Thyroid gland (tissue), 4 donors: Measurements from ENCODE around the gene ZNF791. TPM values are rescaled to one million over a fixed set of nuclear protein-coding genes. Genes with fewer than 3 reads are reported as not detected.

ENCODE experiments used
- DNase-seq, 2 donors: peaks; one replicate each; pipeline ENCODE4 v3.0.0-alpha.2; 2019
- H3K27ac ChIP-seq, 3 donors: fragments of 200-600 bp; sonication (generic); 1 replicate in 2 of 3; 2 replicates in 1 of 3; pipeline ENCODE4 v1.5.1; 2016 to 2019; ENCODE audit warnings: mild to moderate bottlenecking in 1 of 3, moderate library complexity in 1 of 3
- H3K27me3 ChIP-seq: fragments of 200-600 bp; sonication (generic); one replicate; pipeline ENCODE4 v1.5.1; 2019
- H3K36me3 ChIP-seq, 2 donors: fragments of 200-600 bp; sonication (generic); one replicate each; pipeline ENCODE4 v1.5.1; 2016 to 2019
- H3K4me1 ChIP-seq, 2 donors: fragments of 200-600 bp; sonication (generic); one replicate each; pipeline ENCODE4 v1.5.1; 2017 to 2019
- H3K4me3 ChIP-seq, 3 donors: fragments of 200-600 bp; sonication (generic); replicated peaks in 1 of 3; 1 replicate in 2 of 3; 2 replicates in 1 of 3; pipeline ENCODE4 v1.5.1; 2016; ENCODE audit warnings: mild to moderate bottlenecking in 1 of 3
- H3K9me3 ChIP-seq: fragments of 200-600 bp; sonication (generic); one replicate; pipeline ENCODE4 v1.5.1; 2017
- CTCF ChIP-seq, 6 experiments: fragments of 200-600 bp in 3 of 6; fragments of 450-650 bp in 3 of 6; sonication (generic) in 3 of 6; IDR thresholded peaks; one replicate each; pipeline ENCODE4 v1.5.1; 2016 to 2019; ENCODE audit warnings: antibody characterized with exemption in 6 of 6, mild to moderate bottlenecking in 2 of 6, inconsistent platforms in 1 of 6, moderate library complexity in 1 of 6
- POLR2A ChIP-seq, 2 donors: fragments of 450-650 bp; IDR thresholded peaks; one replicate each; pipeline ENCODE4 v1.6.1; 2017; ENCODE audit warnings: antibody characterized with exemption in 2 of 2, mild to moderate bottlenecking in 2 of 2, moderate library complexity in 1 of 2
- WGBS, 2 donors: methylation state at CpG; one replicate each; pipeline ENCODE4 v1.1.5; 2017; 5-methylcytosine and 5-hydroxymethylcytosine counted together
- intact Hi-C: fragments of 100-400 bp; cut with DNase I; formaldehyde crosslinking; loops from one replicate; pipeline ENCODE4 v1.15.1; 2023
- total RNA-seq, 4 donors: library from RNA; depleted of rRNA; stranded (reverse); fragments of >200 nt; gene quantifications; one replicate each; pipeline ENCODE4 v1.2.3, GENCODE V29; 2016

The ZNF791 gene
- total RNA-seq, 4 donors from 2014 or later, result 37.8 to 44.9 (median 39.5) TPM

GRCh38 chr19:12597594-12597993 lies 13.1 kb upstream of the ZNF791 start:
- H3K27me3 ChIP-seq, result no peaks in the 10 kb centered on the region
- DNase-seq, result no peak
- WGBS, 2 donors, result 88% methylated on average over 11 of the region's 11 CpGs
- H3K27ac ChIP-seq, result no peak overlapping the region
- no peaks in the 10 kb centered on the region for H3K36me3 ChIP-seq
- no peaks in the 10 kb centered on the region for H3K4me1 ChIP-seq
- no peaks in the 10 kb centered on the region for H3K9me3 ChIP-seq
- TF ChIP-seq POLR2A (IDR thresholded peaks at IDR 0.05) (no peak), CTCF (IDR thresholded peaks at IDR 0.05) (no peak)
- no peak overlapping the region for H3K4me3 ChIP-seq
- intact Hi-C loops, result no loop called here

GRCh38 chr19:12603714-12604113 lies 7.0 kb upstream of the ZNF791 start:
- TF ChIP-seq POLR2A (IDR thresholded peaks at IDR 0.05) (no peak), CTCF (IDR thresholded peaks at IDR 0.05) (no peak)
- intact Hi-C loops, result no loop called here
- DNase-seq, result no peak
- no peaks in the 10 kb centered on the region for H3K27me3 ChIP-seq
- H3K27ac ChIP-seq, result no peak overlapping the region
- H3K9me3 ChIP-seq, result no peaks in the 10 kb centered on the region
- WGBS, 2 donors, result 93 to 97% methylated on average over 1 of the region's 1 CpG
- H3K4me1 ChIP-seq, result no peaks in the 10 kb centered on the region
- H3K4me3 ChIP-seq, result no peak overlapping the region
- H3K36me3 ChIP-seq, result peaks cover 0 to 6% of the 10 kb centered on the region in 2 donors

GRCh38 chr19:12606796-12607195 lies 3.9 kb upstream of the ZNF791 start:
- WGBS, 2 donors, result 96% methylated on average over 1 of the region's 1 CpG
- H3K36me3 ChIP-seq, result peaks cover 0 to 6% of the 10 kb centered on the region in 2 donors

GRCh38 chr19:12607631-12608030 lies 3.1 kb upstream of the ZNF791 start:
- peaks cover 0 to 14% of the 10 kb centered on the region in 2 donors for H3K36me3 ChIP-seq
- H3K4me1 ChIP-seq, result peaks cover 0 to 17% of the 10 kb centered on the region in 2 donors
- no peaks in the 10 kb centered on the region for H3K27me3 ChIP-seq
- DNase-seq, result no peak
- H3K27ac ChIP-seq, result no peak overlapping the region
- no peak overlapping the region for H3K4me3 ChIP-seq
- no peaks in the 10 kb centered on the region for H3K9me3 ChIP-seq
- intact Hi-C loops, result no loop called here
- TF ChIP-seq POLR2A (IDR thresholded peaks at IDR 0.05) (no peak), CTCF (IDR thresholded peaks at IDR 0.05) (no peak)
- 90 to 98% methylated on average over 3 of the region's 3 CpGs for WGBS, 2 donors

More at GRCh38 chr19:12606796-12607195, 3.9 kb upstream of the ZNF791 start:
- peaks cover 0 to 9% of the 10 kb centered on the region in 2 donors for H3K4me1 ChIP-seq
- intact Hi-C loops, result no loop called here
- TF ChIP-seq POLR2A (IDR thresholded peaks at IDR 0.05) (no peak), CTCF (IDR thresholded peaks at IDR 0.05) (no peak)
- no peak overlapping the region for H3K4me3 ChIP-seq
- no peaks in the 10 kb centered on the region for H3K27me3 ChIP-seq
- DNase-seq, result no peak
- H3K27ac ChIP-seq, result no peak overlapping the region
- no peaks in the 10 kb centered on the region for H3K9me3 ChIP-seq

GRCh38 chr19:12611361-12611699 lies 610 bp downstream of the ZNF791 start:
- Histone ChIP-seq H3K4me1 (peaks cover 12 to 48% of the 10 kb centered on the region in 2 donors), H3K27me3 (no peaks in the 10 kb centered on the region), H3K9me3 (no peaks in the 10 kb centered on the region), H3K36me3 (peaks cover 4 to 8% of the 10 kb centered on the region in 2 donors), H3K27ac (peak overlapping the region; percentile 93 to 98 (median 96)), H3K4me3 (peak overlapping the region; percentile 54 to 92 (median 77))
- WGBS, 2 donors, result 0% methylated on average over 10 of the region's 10 CpGs
- peak; percentile 81 to 86 for DNase-seq
- intact Hi-C loops, result no loop called here
- TF ChIP-seq CTCF (IDR thresholded peaks at IDR 0.05) (no peak), POLR2A (IDR thresholded peaks at IDR 0.05) (peak in 1 of 2 donors; percentile 47)
